Activated CD4-positive, alpha-beta T cell treated with anti-CD3 and anti-CD28 coated beads for 48 hours (primary cell): ENCODE results near the gene BARHL1.
A peak's percentile ranks its signal among the peaks of the same experiment; 100 is the strongest.
"Not testable (repeated sequence)": the region's sequence is repeated elsewhere in the genome, so short reads cannot be mapped to it uniquely, and the experiment has no call there.

Experiments
- DNase-seq: peaks from one replicate; pipeline ENCODE4 v3.0.0-alpha.2; 2020

The BARHL1 gene

GRCh38 chr9:132557159-132557558 is 25.2 kb upstream of the BARHL1 start:
- no peak for DNase-seq

DNA sequence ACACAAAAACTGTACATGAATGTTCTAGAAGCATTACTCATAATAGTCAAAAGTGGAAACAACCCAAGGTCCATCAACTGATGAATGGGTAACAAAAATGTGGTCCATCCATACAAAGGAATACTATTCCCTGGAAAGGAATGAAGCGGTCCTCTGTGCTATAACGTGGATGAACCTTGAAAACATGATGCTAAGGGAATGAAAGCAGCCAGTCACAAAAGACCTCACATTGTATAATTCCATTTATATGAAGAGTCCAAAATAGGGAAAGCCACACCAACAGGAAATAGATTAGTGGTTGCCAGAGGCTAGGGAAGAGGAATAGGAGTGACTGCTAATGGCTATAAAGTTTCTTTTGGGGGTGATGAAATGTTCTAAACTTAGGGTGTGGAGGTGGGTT is 22.7 kb upstream of the BARHL1 start:
- DNase-seq = no peak

- no peak for DNase-seq
Observed at GRCh38 chr9:132560616-132561202, 21.7 kb upstream of the BARHL1 start.

DNA sequence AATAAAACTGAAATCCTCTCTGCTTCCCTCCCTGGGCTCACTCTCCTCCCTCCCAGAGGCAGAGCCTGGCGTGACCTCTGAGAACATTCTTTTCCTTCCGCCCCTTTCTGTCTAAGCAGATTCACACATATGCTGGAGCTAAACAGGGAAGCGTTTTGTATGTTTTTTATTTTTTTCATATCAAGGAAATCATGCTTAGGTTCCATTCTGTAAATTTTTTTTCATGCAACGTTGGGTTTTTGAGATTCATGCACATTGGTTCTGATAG is 20.2 kb upstream of the BARHL1 start:
- no peak for DNase-seq

GRCh38 chr9:132564526-132564925 is 17.9 kb upstream of the BARHL1 start:
- no peak for DNase-seq

GRCh38 chr9:132568787-132569186 is 13.6 kb upstream of the BARHL1 start:
- not testable (repeated sequence) for DNase-seq

DNA sequence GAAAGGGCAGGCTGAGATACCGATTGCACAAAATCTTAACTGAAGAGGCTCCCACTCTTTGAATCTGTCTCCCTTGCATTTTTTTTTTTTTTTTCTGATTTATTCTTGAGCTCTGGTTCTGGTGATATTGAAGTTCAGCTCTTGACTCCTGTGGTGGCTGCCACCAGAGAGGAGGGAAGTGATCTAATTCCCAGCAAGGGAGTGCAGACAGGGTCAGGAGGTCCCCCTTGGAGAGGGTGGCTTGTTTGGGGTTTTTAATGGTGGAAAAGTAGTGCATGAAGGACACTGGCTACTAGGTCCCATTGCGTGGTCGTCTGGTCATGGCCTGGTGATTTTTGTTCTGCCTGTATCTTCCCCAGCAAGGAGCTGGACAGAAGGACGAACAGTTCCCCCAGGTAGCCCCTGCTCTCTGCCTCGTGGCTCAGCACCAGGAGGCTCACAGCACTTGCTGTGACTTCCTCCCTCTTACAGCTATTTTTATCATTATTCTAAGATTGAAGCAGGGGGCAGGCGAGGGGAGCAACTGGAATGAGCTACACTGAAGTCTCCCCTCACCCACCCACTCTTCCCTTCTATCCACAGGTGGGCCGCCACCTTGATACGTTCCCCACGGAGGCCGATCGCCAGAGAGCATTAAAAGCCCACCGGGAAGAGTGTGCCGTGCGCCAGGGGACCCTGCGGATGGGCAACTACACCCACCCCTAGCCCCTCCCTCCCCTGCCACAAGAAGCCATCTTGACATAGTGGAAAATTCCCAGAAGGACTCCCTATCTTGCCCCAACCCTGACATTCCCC is 10.4 kb upstream of the BARHL1 start:
- DNase-seq = no peak

DNA sequence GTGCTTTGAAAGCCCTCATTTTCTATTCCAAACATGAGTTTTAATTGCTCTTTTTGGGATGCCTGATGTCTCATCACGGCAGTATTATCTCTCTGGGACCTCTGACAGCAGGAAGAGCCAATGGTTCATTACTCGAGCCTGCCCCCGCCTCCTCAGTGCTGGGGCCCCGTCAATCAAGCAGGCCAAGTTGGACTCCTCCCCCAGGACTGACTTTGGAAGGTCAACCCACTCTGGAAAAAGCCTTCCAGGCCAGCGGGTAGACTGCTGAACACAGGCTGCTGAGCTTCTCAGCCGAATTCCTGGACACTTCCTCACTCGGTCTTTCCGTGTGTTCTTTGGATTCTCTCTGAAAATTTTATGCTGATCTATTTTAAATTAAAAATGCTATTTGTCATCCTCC is 9.5 kb upstream of the BARHL1 start:
- no peak for DNase-seq

- peak; percentile 67 for DNase-seq
Observed at GRCh38 chr9:132575005-132575609, 7.3 kb upstream of the BARHL1 start.

- DNase-seq = no peak
Observed at GRCh38 chr9:132575811-132576210, 6.6 kb upstream of the BARHL1 start.

DNA sequence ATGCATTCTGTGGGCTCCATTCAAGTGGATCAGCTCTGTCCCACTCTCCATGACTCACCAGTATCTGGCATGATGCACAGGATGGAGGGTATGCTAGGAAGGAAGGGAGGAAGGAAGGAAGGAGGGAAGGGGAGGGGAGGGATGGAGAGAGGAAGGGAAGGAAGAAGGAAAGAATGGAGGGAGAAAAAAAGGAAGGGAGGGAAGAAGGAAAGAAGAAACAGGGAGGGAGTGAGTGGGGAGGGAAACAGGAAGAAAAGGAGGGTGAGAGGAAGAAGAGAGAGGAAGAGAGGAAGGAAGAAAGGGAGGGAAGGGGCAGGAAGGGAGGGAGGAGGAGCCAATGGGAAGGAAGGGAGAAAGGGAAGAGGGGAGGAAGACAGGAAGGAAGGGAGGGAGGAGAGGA is 5.3 kb upstream of the BARHL1 start:
- DNase-seq = no peak

DNA sequence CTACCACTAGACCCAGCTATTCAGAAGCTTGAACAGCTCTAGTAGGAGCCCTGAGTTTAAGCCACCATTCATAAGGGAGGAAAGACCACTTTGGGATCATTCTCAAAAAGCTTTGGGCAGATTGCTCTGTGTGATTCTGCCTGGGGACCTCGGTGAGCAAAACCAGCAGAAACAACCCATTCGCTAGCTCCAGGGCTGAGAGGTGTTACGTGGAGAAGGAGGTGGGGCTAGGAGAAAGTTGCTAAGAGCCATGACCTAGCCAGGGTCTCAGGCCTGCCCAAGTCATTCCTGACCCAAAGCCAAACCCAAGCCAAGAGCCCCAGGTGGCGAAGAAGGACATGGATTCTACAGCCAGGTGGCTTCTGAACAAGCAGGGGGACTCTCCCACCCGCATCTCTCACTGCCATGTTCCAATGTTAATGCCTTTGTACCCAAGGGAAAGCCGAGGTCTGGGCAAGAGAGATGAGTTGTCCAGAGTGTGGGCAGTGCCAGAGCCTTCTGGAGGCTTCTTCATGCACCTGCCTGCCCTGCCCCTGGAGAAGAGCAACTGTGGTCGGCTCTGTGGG is 4.0 kb upstream of the BARHL1 start:
- no peak for DNase-seq

DNA sequence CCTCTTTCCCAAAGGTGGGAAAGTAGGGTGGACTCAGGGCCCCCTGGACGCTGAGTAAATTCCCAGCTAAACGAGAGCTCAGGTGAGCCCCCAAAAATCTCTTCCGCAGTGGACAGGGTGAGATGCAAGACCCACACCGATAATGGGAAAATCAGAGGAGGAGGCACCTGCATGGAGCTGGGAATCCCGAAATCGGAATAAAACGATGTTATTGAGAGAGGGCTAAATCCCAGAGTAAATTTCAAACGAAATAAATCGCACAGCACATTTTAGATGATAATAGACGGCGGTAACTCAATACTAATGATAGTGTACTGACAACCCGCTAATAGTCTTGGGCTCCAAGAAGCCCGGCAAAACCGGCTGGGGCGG is 3.0 kb upstream of the BARHL1 start:
- DNase-seq = no peak

GRCh38 chr9:132582786-132583583 is 579 bp downstream of the BARHL1 start:
- DNase-seq = no peak

GRCh38 chr9:132583584-132584304 is 1.3 kb downstream of the BARHL1 start:
- no peak for DNase-seq

DNA sequence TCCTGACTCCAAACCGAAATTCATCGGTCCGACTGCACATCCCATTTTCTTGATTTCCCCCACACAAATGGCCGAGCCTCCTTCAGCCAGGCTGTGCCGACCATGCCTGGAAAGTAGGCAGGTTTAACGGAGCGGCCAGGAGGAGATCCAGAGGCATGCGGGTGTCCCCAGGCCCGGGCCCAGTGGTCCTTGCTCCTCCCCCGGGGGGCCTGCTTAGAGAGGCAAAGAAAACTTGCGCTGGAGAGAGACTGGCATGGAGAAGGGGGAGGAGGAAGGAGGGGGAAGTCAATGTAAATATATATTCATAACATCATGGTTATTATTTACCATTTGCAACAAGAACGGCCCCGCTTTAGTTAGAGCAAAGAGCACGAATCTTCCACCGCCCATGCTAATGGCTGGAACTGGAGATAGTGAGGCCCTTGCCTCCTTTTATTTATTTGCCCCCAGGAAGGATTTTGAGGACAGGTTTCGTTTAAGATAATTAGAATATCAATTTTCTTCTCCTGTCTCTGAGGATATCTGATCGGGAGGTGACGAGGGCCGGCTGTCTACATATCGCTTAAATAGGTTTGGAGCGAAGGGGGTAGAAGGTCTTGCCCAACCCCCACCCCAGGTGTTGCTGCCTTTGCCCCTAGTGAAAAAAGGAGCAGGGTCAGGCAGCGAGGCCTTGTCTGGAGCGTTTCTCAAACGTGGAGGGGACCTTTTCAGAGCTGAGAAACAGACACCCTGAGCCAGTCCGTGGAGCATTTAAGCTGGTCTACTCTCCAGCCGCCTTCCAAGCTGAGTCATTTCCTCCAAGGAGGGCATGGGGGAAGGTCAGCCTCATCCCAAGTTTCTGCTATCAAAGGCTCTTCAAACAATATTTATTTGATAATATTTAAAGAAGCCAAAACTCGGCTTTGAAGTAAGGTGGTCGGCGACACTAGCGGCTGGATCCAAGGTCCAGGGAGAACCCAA is 2.5 kb downstream of the BARHL1 start:
- DNase-seq = no peak

GRCh38 chr9:132585954-132586829 is 3.8 kb downstream of the BARHL1 start:
- no peak for DNase-seq

DNA sequence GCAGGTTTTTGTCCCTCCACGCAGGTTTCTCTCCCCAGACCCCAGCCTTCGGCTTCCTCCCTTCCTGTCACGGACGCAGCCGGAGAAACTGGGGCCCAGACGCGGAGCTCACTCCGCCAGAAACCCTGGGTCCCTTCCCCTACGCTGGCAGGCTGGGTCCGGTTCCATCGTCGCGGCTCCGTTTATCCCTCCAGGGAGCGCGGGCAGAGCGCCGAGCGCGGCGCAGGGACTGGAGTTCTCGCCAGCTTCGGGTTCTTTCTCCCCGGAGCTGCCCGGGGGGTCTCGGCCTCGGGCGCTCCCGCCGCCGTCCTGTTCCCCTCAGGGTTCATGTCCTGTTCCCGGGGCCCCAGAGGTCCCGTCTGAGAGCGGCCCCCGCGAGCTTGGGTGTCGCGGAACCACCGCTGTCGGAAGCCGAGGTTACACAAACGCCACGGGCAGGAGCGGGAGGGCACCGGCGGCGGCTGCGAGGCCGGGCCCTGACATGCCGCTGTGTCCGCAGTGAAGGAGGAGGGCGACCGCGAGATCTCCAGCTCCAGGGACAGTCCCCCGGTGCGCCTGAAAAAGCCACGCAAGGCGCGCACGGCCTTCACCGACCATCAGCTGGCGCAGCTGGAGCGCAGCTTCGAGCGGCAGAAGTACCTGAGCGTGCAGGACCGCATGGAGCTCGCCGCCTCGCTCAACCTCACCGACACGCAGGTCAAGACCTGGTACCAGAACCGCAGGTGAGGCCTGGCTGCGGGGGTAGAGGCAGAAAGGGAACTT is 4.6 kb downstream of the BARHL1 start:
- DNase-seq = no peak

- DNase-seq = no peak
Observed at GRCh38 chr9:132587592-132587955, 5.2 kb downstream of the BARHL1 start.

DNA sequence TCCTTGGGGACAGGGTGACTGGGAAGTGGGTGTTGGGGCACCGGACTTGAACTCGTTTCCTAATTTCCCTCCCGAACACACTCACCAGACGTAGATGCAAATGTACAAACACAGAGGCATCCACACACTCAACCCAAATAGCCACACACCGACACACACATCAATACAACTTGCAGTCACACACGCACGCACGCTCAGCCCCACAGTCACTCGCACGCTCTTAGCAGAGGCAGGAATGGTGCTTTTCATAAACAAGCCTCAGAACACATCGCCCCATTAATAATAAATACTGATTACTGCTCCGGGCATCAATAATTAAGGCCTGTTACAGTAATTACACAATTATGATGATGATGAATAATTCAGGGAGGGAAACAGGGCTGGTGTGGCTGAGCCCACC is 5.7 kb downstream of the BARHL1 start:
- DNase-seq = no peak
